GM18868 (cell line): ENCODE results near the gene NT5C1B.

Experiments used
- ATAC-seq: cut with Tn5 transposase; IDR thresholded peaks from one replicate; pipeline ENCODE4 v1.9.1; 2021; ENCODE audit warnings: mild to moderate bottlenecking, moderate library complexity; ENCODE audit not compliant: unreplicated experiment

NT5C1B gene

GRCh38 chr2:18518116-18519111 is 71.0 kb downstream of the NT5C1B start:
- no peak for ATAC-seq

GRCh38 chr2:18517386-18517785 is 72.0 kb downstream of the NT5C1B start:
- ATAC-seq: no peak

- ATAC-seq: no peak
These were observed 73.3 kb downstream of the NT5C1B start for GRCh38 chr2:18516112-18516511.

GRCh38 chr2:18514526-18515461 is 74.6 kb downstream of the NT5C1B start:
- no peak for ATAC-seq
